Choroid plexus epithelial cell (primary cell): ENCODE data around the gene FXYD3.

ENCODE experiments used
- DNase-seq: peaks from one replicate; pipeline ENCODE4 v3.0.0-alpha.2; 2010; ENCODE audit warnings: low read depth
- H3K4me3 ChIP-seq: 2 replicates; pipeline ENCODE4 v1.5.1; 2011; ENCODE audit warnings: low read depth, mild to moderate bottlenecking, control low read depth, low read length, moderate library complexity
- TF ChIP-seq, protein P1 (sequence below): conservative IDR thresholded peaks from 2 replicates; pipeline ENCODE4 v1.5.1; 2011; ENCODE audit warnings: low read depth, mild to moderate bottlenecking, control low read depth, inconsistent platforms, low read length, moderate library complexity

Gene FXYD3

DNA sequence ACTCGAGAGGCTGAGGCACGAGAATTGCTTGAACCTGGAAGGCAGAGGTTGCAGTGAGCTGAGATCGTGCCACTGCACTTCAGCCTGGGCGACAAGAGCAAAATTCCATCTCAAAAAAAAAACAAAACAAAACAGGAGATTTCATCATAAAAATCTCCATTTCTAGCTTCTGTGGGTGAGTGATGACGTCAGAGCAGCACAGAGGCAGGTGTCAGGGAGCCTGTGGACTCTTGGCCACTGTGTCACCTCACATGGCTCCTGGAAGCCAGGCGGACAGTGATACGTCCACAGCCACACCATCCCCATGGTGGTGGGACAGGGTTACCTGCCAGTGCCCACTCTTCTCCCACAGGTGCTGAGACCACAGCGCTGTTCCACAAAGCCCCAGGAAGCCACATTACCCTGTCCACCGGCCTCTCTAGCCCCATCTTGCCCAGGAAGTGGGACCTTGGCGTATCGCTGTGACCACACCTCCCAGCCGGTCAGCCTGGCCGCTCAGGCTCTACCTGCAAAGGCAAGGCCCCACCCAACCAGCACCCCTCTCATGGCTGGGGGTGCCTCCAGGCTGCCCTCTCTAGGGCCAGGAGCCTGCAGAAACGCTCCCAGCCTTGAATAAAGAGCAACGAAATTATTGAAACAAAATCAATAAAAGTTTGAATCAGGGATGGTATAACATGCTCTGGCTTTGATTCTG is 2.5 kb upstream of the FXYD3 start:
- H3K4me3 ChIP-seq: no peak overlapping the region
- TF ChIP-seq, protein P1, sequence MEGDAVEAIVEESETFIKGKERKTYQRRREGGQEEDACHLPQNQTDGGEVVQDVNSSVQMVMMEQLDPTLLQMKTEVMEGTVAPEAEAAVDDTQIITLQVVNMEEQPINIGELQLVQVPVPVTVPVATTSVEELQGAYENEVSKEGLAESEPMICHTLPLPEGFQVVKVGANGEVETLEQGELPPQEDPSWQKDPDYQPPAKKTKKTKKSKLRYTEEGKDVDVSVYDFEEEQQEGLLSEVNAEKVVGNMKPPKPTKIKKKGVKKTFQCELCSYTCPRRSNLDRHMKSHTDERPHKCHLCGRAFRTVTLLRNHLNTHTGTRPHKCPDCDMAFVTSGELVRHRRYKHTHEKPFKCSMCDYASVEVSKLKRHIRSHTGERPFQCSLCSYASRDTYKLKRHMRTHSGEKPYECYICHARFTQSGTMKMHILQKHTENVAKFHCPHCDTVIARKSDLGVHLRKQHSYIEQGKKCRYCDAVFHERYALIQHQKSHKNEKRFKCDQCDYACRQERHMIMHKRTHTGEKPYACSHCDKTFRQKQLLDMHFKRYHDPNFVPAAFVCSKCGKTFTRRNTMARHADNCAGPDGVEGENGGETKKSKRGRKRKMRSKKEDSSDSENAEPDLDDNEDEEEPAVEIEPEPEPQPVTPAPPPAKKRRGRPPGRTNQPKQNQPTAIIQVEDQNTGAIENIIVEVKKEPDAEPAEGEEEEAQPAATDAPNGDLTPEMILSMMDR: no peak
- DNase-seq: no peak

DNA sequence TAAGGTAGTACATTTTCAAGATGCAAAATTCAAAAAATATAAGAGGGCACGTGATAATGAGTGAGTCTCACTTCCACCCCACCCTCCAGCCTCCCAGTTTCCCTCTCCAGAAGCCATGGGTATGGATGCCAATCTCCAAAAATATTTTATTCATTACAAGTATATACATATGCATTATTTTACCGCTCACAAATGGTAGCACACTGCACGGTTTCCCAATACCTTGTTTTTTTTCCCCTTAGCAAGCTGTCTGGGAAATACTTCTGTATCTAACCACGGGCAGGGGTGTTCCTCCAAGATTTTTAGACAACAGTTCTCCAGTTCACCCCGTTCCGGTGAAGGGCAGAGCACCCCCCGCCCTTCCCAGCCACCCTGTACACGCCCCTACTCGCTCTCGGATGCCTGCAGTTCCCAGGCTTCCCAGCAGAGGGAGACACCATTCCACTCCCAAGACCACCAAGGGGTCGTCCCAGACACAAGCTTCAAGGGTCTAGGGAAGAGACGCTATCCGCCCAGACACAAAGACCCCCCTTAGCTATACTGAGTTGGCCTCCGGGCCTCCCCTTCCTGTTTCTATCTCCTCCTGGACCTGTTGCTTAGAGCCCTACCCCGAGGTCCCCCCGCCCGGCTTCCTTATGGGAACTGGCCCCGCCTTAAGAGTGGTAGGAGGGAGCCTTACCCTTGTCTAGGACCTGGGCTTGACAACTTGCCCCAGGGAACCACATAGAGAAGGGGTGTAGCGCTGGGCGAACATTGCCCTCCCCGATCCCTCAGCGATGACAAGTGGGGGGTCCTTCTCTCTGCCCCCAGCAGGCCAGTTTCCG is 1.1 kb upstream of the FXYD3 start:
- no peak overlapping the region for H3K4me3 ChIP-seq

DNA sequence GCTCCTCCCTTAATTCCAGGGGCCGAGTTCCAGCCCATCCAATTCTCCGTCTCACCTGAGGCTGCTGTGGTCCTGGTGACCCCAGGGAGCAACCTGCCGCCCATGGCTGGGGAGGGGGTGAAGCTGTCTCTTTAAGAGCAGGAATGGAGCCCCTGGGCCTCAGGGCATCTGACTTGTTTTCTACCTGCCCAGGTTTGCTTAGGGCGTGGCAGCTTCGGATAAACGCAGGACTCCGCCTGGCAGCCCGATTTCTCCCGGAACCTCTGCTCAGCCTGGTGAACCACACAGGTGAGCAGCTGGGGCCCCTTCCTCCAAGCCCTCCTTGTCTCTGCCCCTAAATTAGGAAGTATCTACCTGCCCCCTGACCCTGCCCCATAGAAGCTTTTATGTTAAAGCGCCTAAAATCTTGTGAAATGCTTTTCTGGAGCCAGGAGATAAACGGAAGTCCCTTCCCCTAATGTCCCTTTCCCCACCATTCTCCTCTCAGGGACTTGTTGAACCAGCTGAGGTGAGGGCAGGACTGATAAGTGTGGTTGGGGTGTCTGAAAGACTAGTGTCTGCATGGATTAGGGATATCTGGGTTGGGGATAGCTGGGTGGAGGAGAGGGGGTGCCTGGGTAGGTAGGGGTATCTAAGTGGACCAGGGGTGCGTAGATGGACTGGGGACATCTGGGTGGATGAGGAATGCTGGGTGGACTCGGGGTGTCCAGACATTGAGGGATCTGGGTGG is 614 bp downstream of the FXYD3 start:
- TF ChIP-seq, protein P1: no peak
- no peak overlapping the region for H3K4me3 ChIP-seq
- DNase-seq: no peak

More for the DNA sequence above, 1.1 kb upstream of the FXYD3 start:
- TF ChIP-seq, protein P1: peak; percentile 99
- DNase-seq: peak; percentile 54

DNA sequence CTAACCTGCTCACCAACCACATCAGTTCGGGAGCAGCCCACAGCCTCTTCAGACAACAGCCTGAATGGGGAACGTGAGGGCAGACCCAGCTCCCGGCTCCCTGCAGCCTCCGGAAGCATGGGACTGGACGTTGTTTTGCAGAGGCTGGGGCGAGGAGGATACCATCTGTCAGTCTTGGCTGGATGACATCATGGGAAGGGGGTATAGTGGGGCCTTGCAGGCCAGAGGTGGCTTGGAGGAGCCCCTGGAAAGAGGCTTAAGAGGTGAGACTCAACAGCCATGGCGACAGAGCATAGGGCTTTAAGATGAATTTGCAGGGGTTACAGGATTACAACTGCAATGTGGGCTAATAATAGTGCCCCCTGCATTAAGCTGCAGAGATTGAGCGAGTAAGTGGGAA is 1.5 kb downstream of the FXYD3 start:
- H3K4me3 ChIP-seq: no peak overlapping the region
- TF ChIP-seq, protein P1: no peak
- DNase-seq: no peak

DNA sequence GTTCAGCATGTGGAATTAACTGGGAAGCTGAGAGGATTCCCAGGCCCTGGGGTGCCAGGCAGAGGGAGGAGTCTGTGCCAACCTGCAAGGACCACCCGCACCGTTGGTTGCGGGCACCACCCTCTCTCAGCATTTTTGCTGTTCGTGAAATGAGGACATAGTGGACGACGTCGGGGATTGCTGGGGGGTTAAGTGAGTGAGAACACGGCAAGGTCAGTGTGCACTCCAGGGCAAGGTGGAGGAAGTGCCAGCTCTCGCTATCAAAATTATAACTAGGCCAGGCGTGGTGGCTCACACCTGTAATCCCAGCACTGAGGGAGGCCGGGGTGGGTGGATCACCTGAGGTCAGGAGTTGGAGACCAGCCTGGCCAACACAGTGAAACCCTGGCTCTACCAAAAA is 2.2 kb downstream of the FXYD3 start:
- no peak for DNase-seq
- TF ChIP-seq, protein P1: no peak
- H3K4me3 ChIP-seq: no peak overlapping the region

DNA sequence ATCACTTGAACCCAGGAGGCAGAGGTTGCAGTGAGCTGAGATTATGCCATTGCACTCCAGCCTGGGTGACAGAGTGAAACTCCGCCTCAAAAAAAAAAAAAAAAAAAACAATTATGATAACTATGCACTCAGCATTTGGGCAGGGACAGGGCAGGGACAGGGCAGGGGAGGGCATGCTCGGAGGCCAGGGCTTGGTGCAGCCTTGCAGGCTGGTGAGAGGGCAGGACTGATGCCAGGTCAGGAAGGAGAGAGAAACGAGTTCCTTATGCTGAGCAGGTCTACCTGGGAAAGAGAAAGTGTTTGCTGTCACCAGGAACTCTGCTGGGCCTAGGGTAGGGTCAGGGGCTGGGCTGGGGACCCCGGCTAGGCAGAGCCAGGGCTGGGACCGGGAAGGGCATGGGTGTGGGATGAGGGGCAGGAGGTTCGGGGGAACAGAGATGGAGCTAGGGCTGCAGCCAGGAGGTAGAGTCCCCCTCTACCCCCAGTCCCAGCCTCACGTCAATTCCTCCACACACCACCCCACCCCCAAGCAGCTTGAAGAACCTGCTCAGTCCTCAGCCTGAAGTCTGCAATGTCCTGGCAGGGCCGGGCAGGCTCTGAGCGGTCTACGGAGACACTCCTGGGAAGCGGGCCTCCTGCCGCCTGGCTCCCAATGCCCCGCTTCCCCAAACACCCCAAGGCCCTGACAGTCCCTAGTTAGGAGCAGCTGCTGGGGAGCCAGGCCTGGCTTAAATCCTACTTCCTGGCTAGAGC is 2.8 kb downstream of the FXYD3 start:
- DNase-seq: no peak
- TF ChIP-seq, protein P1: no peak
- H3K4me3 ChIP-seq: no peak overlapping the region
